GM06990 (cell line): ENCODE measurements around the gene ARID1B.

ENCODE experiments used
- DNase-seq: peaks from one replicate; pipeline ENCODE4 v3.0.0-alpha.2; 2011; ENCODE audit not compliant: insufficient read length; ENCODE audit errors: extremely low read depth
- H3K27me3 ChIP-seq: replicated peaks from 2 replicates; pipeline ENCODE4 v1.6.0; 2011; ENCODE audit warnings: low read length; ENCODE audit not compliant: control insufficient read depth, insufficient read depth
- H3K36me3 ChIP-seq: 2 replicates; pipeline ENCODE4 v1.5.1; 2011; ENCODE audit warnings: low read length; ENCODE audit not compliant: control insufficient read depth, insufficient read depth
- H3K4me3 ChIP-seq: replicated peaks from 2 replicates; pipeline ENCODE4 v1.5.1; 2011; ENCODE audit warnings: low read depth, mild to moderate bottlenecking, control low read depth, low read length
- CTCF ChIP-seq: IDR thresholded peaks from 2 replicates; pipeline ENCODE4 v1.5.1; 2011; ENCODE audit warnings: low read length, control low read depth, mild to moderate bottlenecking, inconsistent platforms; ENCODE audit not compliant: insufficient read depth, poor library complexity, severe bottlenecking

ARID1B gene

GRCh38 chr6:156779206-156780094 is 2.3 kb downstream of the ARID1B start:
- H3K4me3 ChIP-seq: peak overlapping the region; percentile 74
- TF ChIP-seq CTCF: no peak
- DNase-seq: peak; percentile 72

GRCh38 chr6:156780102-156780641 is 3.0 kb downstream of the ARID1B start:
- no peaks in the 10 kb centered on the region for H3K27me3 ChIP-seq
- no peak for TF ChIP-seq CTCF
- H3K36me3 ChIP-seq: no peaks in the 10 kb centered on the region
- H3K4me3 ChIP-seq: peak overlapping the region; percentile 74
- no peak for DNase-seq

More at GRCh38 chr6:156779206-156780094, 2.3 kb downstream of the ARID1B start:
- Histone ChIP-seq H3K36me3 (no peaks in the 10 kb centered on the region), H3K27me3 (no peaks in the 10 kb centered on the region)

GRCh38 chr6:156780962-156781853 is 4.0 kb downstream of the ARID1B start:
- Histone ChIP-seq H3K27me3 (no peaks in the 10 kb centered on the region), H3K36me3 (no peaks in the 10 kb centered on the region), H3K4me3 (peak overlapping the region; percentile 74)
- DNase-seq: no peak
- TF ChIP-seq CTCF: no peak

GRCh38 chr6:156781861-156782631 is 4.9 kb downstream of the ARID1B start:
- H3K4me3 ChIP-seq: peak overlapping the region; percentile 74
- H3K27me3 ChIP-seq: no peaks in the 10 kb centered on the region
- no peak for TF ChIP-seq CTCF
- DNase-seq: no peak
- no peaks in the 10 kb centered on the region for H3K36me3 ChIP-seq

GRCh38 chr6:156782691-156783320 is 5.6 kb downstream of the ARID1B start:
- DNase-seq: no peak
- H3K27me3 ChIP-seq: no peaks in the 10 kb centered on the region
- H3K4me3 ChIP-seq: peak overlapping the region; percentile 74
- no peak for TF ChIP-seq CTCF
- no peaks in the 10 kb centered on the region for H3K36me3 ChIP-seq
